Heart right ventricle (tissue), 16 donors: Measurements from ENCODE around the gene NXPH1. TPM values are rescaled to one million over a fixed set of nuclear protein-coding genes. Genes with fewer than 3 reads are reported as not detected.
A peak's percentile ranks its signal among the peaks of the same experiment; 100 is the strongest.

ENCODE experiments used
- ATAC-seq, 8 donors: fragments of 200-7000 bp; cut with Tn5 transposase; one replicate each; pipeline ENCODE4 v1.9.1; 2020; ENCODE audit warnings: mild to moderate bottlenecking in 8 of 8, moderate library complexity in 8 of 8, moderate number of reproducible peaks in 1 of 8
- DNase-seq, 2 donors: peaks; one replicate each; pipeline ENCODE4 v3.0.0-alpha.2; 2020
- H3K27ac ChIP-seq, 10 donors: fragments of 200-600 bp; sonication (generic) in 2 of 10; one replicate each; pipeline versions ENCODE4 v1.5.0 to v1.8.0; 2020 to 2022; ENCODE audit warnings: mild to moderate bottlenecking in 3 of 10
- H3K27me3 ChIP-seq, 7 donors: fragments of 200-600 bp; one replicate each; pipeline ENCODE4 v1.8.0; 2021 to 2022; ENCODE audit warnings: mild to moderate bottlenecking in 2 of 7
- H3K36me3 ChIP-seq, 9 donors: fragments of 200-600 bp; sonication (generic) in 1 of 9; one replicate each; pipeline versions ENCODE4 v1.5.0 to v1.8.0; 2020 to 2022; ENCODE audit warnings: mild to moderate bottlenecking in 2 of 9
- H3K4me1 ChIP-seq, 9 donors: fragments of 200-600 bp; sonication (generic) in 1 of 9; one replicate each; pipeline versions ENCODE4 v1.5.0 to v1.8.0; 2020 to 2022; ENCODE audit warnings: mild to moderate bottlenecking in 4 of 9
- H3K4me3 ChIP-seq, 10 donors: fragments of 200-600 bp; sonication (generic) in 2 of 10; one replicate each; pipeline versions ENCODE4 v1.5.0 to v1.8.0; 2020 to 2022; ENCODE audit warnings: mild to moderate bottlenecking in 7 of 10, moderate library complexity in 2 of 10
- H3K9me3 ChIP-seq, 11 donors: fragments of 200-600 bp in 10 of 11; sonication (generic) in 2 of 11; one replicate each; pipeline versions ENCODE4 v1.5.0 to v1.8.0; 2013 to 2022; ENCODE audit warnings: mild to moderate bottlenecking in 2 of 11, control low read depth in 1 of 11, moderate library complexity in 1 of 11
- WGBS, 2 donors: extraction: QIAGEN DNeasy Blood & Tissue Kit; methylation state at CpG; one replicate each; pipeline ENCODE4 v1.1.7; 2013; ENCODE audit warnings: inconsistent platforms in 1 of 2; 5-methylcytosine and 5-hydroxymethylcytosine counted together
- intact Hi-C, 10 donors: fragments of 100-400 bp; cut with DNase I; formaldehyde crosslinking; loops; one replicate each; pipeline versions ENCODE4 v1.11.1 to v1.14.2; 2022
- polyA plus RNA-seq, 2 donors: library from polyadenylated mRNA; stranded (reverse); fragments of 200-250 nt; gene quantifications; one replicate each; pipeline ENCODE4 v1.2.3, GENCODE V29; 2013
- total RNA-seq, 10 donors: library from RNA; stranded (reverse); fragmentation: NEBNext Ultra II Directional in 3 of 10; extraction: Animal tissue kit (Norgen Biotek cat#: 25700) in 3 of 10; gene quantifications; one replicate each; pipeline versions ENCODE4 v1.2.1 to v1.2.4, GENCODE V29; 2021 to 2023
- TF ChIP-seq, protein P1 (sequence below), 9 donors: fragments of 200-600 bp; sonication (generic) in 2 of 9; IDR thresholded peaks; one replicate each; pipeline versions ENCODE4 v1.5.0 to v1.8.0; 2021 to 2022; ENCODE audit warnings: antibody characterized with exemption in 9 of 9, mild to moderate bottlenecking in 5 of 9, moderate library complexity in 1 of 9
- donor health status: Arrhythmogenic right ventricular cardiomyopathy.
- donor health status: ischemic (EF 13 %, LVEDD 7.1; RV severe dilation, severe dysfunction).
- donor health status: healthy with polysubstance abuse.
- donor health status: DM: no; HTN: yes; CAD: no.
- donor health status: DM: no; HTN: no; CAD: no.
- donor health status: ischemic (EF 25% LVEDD 6.9; RV normal size, moderate dysfunction).
- donor health status: ischemic (EF 25% LVEDD 5.7; RV mildly dilated, moderate dysfunction).
- donor health status: healthy.
- donor health status: DM: yes; HTN: yes; CAD: no.
- donor health status: Ischemic cardiomyopathy.
- donor health status: ischemic (EF 35%, LVEDD 5.7; RV mildly dilated, moderate dysfunction).
- donor health status: nonischemic (EF 11% LVEDD 7.7; RV severe dilation, severe dysfunction).
- donor health status: DM: yes; HTN: yes; CAD: no.
- donor health status: PGD.
- donor health status: ischemic (EF 29% LVEDD 5.4; RV normal size, mild dysfunction).
- donor health status: nonischemic (EF 23%, LVEDD 6.1; RV moderate dilation, normal function).

NXPH1 gene
- total and polyA plus RNA-seq, 12 donors = not detected

DNA sequence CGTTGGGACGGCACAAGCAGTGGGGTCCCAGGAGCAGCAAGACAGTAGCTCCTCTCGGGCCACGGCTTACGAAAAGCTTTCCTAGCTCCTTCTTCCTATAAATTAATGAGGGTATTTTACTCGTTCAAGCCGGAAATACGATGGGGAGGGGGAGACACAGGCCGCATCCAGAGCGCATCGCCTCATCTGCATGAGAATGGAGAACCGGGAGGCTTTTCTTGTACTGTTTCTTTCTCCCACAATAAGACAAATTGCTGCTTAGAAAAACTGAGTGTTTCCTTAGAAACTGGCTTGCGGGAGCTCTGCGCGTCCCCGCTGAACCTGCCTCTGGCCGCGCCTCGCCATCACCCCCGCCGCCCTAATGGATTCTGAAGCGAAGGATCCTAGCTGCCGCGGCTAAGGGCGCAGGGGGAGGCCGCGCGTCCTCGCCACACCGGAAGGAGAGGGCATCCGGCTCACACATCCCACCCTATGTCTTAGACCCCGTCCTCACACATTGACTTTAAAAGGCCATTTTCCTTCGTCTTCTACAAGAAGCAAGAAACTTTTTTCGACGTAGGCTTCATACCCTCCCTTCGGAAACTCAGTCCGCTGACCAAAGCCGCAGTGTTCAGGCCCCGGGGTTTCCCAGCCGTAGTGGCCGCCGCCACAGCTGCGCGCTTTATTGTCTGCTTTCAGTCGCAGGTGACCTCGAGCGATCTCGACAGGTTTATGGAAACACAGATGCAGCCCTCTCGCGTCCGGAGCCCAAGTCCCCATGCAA, 8.8 kb downstream of the NXPH1 start:
- ATAC-seq (no peak), DNase-seq (no peak)
- Histone ChIP-seq H3K36me3 (no peaks in the 10 kb centered on the region), H3K27me3 (peaks cover 14 to 100% (median 89%) of the 10 kb centered on the region in 7 donors), H3K4me1 (peaks cover 0 to 18% (median 7%) of the 10 kb centered on the region in 9 donors), H3K9me3 (no peaks in the 10 kb centered on the region), H3K4me3 (peak overlapping the region in 1 of 10 donors; percentile 4), H3K27ac (no peak overlapping the region)
- intact Hi-C loops = no loop called here
- 2 to 5% methylated on average over 51 of the region's 51 CpGs for WGBS, 2 donors
- TF ChIP-seq, protein P1, sequence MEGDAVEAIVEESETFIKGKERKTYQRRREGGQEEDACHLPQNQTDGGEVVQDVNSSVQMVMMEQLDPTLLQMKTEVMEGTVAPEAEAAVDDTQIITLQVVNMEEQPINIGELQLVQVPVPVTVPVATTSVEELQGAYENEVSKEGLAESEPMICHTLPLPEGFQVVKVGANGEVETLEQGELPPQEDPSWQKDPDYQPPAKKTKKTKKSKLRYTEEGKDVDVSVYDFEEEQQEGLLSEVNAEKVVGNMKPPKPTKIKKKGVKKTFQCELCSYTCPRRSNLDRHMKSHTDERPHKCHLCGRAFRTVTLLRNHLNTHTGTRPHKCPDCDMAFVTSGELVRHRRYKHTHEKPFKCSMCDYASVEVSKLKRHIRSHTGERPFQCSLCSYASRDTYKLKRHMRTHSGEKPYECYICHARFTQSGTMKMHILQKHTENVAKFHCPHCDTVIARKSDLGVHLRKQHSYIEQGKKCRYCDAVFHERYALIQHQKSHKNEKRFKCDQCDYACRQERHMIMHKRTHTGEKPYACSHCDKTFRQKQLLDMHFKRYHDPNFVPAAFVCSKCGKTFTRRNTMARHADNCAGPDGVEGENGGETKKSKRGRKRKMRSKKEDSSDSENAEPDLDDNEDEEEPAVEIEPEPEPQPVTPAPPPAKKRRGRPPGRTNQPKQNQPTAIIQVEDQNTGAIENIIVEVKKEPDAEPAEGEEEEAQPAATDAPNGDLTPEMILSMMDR (IDR thresholded peaks at IDR 0.05) = no peak

- 1 to 3% methylated on average over 40 of the region's 40 CpGs for whole genome bisulfite sequencing, 2 donors
- Histone ChIP-seq H3K27me3 (peaks cover 14 to 100% (median 86%) of the 10 kb centered on the region in 7 donors), H3K9me3 (no peaks in the 10 kb centered on the region), H3K27ac (no peak overlapping the region), H3K4me1 (peaks cover 0 to 18% (median 7%) of the 10 kb centered on the region in 9 donors), H3K36me3 (no peaks in the 10 kb centered on the region), H3K4me3 (peak overlapping the region in 6 of 10 donors; percentile 3 to 30 (median 18))
- ATAC-seq (peak; percentile 73 to 94 (median 88)), DNase-seq (peak; percentile 39 to 66)
- TF ChIP-seq, protein P1 (IDR thresholded peaks at IDR 0.05) = no peak
- intact Hi-C loops = no loop called here
Observed at GRCh38 chr7:8442814-8443304, 9.4 kb downstream of the NXPH1 start.

DNA sequence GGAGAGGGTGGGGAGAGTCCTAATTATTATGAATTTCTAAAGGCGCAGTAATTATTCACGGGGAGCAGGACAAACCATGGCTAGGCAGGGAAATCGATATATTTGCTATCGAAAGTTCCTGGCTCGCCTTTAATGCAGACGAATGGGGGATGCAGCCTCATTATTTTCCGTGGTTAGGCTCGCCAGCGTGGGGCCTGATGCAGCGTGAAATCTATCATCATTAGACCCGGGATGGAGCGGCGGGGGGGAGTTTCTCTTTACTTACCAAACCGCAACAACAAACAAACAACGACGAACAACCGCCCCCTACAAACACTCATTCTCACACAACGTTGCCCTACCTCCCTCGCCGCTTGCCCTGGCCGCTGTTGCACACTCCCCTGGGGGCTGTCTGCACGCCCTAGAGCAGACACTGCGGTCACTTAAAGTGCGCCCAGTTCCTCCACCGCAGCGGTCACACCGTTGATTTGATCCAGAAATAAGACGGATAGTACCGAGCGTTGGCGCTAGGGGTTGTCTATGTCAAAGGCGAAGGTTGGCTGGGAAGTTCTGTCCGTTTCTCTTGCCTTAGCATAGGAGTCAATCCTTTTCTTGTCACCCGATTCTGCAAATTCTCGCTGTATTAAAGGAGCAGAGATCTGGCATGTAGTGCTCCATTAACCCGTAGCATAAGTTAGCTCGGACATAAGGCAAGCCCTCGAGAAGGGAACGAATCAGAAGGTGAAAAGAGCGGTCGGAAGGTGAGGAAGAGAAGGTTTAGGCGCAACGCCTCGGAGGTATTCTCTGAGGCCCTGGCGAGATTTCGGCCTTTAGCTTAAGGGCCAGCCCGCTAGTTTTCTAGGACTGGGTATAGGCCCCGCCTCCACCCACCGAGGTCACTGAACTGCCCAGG, 10.4 kb downstream of the NXPH1 start:
- peaks cover 0 to 18% (median 7%) of the 10 kb centered on the region in 9 donors for H3K4me1 ChIP-seq
- TF ChIP-seq, protein P1 (IDR thresholded peaks at IDR 0.05) = peak in 2 of 9 donors; percentile 5 to 23
- H3K4me3 ChIP-seq = peak overlapping the region in 3 of 10 donors; percentile 3 to 12 (median 7)
- H3K9me3 ChIP-seq = no peaks in the 10 kb centered on the region
- H3K36me3 ChIP-seq = no peaks in the 10 kb centered on the region
- peaks cover 14 to 100% (median 76%) of the 10 kb centered on the region in 7 donors for H3K27me3 ChIP-seq
- 2 to 5% methylated on average over 49 of the region's 49 CpGs for WGBS, 2 donors
- no peak for ATAC-seq
- intact Hi-C loops = no loop called here
- DNase-seq = no peak
- H3K27ac ChIP-seq = no peak overlapping the region

DNA sequence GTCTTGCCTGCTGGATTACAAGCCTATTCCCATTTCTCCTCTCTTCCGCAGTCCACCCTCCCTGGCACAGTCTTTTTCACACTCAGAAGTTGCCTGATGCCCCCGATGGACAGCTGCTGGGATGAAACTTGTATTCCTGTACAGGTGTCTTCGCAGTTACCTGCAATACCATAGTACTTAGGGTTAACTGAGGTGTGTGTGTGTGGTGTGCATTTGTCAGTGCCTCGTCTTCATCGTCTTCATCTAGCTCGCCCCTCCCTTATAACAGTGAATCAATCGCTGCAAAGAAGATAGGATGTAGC, 11.0 kb downstream of the NXPH1 start:
- no peaks in the 10 kb centered on the region for H3K36me3 ChIP-seq
- DNase-seq = no peak
- intact Hi-C loops = no loop called here

More for the DNA sequence above, 11.0 kb downstream of the NXPH1 start:
- ATAC-seq = no peak
- H3K27me3 ChIP-seq = peaks cover 14 to 97% (median 70%) of the 10 kb centered on the region in 7 donors
- no peak overlapping the region for H3K27ac ChIP-seq
- 37 to 46% methylated on average over 7 of the region's 7 CpGs for WGBS, 2 donors
- peaks cover 0 to 18% (median 7%) of the 10 kb centered on the region in 9 donors for H3K4me1 ChIP-seq
- TF ChIP-seq, protein P1 (IDR thresholded peaks at IDR 0.05) = no peak
- H3K4me3 ChIP-seq = no peak overlapping the region
- H3K9me3 ChIP-seq = no peaks in the 10 kb centered on the region
